ENCODE data around the gene YAE1.
"Not testable (repeated sequence)": the region's sequence is repeated elsewhere in the genome, so short reads cannot be mapped to it uniquely, and the experiment has no call there.

YAE1 gene

DNA sequence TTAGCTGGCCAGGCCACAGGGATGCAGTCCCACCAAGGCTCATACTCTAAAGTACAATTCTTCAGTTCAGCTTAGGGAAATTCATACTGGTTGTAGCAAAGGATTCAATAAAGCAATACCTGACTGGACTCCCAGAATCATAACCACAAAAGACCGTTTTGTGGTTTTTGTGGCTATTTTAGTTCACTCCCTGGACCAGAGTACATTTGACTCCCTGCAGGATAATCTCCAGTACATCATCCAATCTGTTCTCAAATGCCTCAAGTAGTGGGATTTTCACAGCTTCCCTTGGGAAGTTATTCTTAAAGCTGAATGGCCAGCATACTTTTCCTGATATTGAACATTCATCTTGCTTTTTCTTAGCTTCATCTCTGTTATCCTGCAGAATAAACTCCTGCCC, 29.3 kb upstream of the YAE1 start:
- no peak for FAIRE-seq
- TF ChIP-seq POLR2A (IDR thresholded peaks at IDR 0.05; ENCODE audit: low read depth, low read length): no peak
- DNase-seq (ENCODE audit: insufficient read length, low spot score): no peak

DNA sequence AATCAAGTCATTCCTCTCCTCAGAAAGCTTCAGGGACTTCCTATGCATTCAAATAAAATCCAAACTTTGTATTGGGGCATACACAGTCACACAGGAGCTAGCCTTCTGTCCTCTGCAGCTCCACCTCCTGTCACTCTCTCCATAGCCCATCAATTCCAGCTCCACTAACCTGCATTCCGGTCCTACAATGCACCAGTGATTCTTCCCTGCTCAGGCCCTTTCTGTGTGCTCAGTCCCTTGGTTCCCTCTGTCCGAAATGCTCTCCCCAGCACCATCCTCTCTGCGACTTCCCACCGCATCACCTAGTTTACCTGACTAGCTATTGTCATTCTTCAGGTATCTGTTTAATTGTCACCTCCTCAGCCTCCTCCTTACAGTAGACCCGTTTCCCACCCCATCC, 26.4 kb upstream of the YAE1 start:
- FAIRE-seq: no peak

DNA sequence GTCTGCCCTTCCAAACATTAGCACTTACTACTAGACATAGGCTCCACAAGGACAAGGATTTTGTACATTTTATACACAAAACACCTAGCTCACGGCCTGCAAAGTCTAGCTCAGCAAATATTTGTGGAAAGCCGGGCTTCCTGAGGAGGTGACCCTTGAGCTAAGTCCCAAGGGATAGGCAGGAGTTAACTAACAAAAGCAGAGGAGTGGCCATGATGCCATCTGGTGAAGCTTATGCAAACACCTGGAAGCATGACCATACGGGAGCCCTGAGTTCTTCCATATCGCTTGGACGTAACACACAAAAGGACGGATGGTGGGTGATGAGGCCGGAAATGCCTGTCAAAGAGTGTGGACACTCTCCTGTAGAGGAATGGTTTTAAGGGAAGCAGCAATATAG, 25.9 kb upstream of the YAE1 start:
- TF ChIP-seq POLR2A (IDR thresholded peaks at IDR 0.05; ENCODE audit: low read depth, low read length): no peak
- FAIRE-seq: no peak
- DNase-seq (ENCODE audit: insufficient read length, low spot score): no peak

More for the DNA sequence above, 26.4 kb upstream of the YAE1 start:
- TF ChIP-seq POLR2A (IDR thresholded peaks at IDR 0.05; ENCODE audit: low read depth, low read length): no peak
- no peak for DNase-seq (ENCODE audit: insufficient read length, low spot score)

DNA sequence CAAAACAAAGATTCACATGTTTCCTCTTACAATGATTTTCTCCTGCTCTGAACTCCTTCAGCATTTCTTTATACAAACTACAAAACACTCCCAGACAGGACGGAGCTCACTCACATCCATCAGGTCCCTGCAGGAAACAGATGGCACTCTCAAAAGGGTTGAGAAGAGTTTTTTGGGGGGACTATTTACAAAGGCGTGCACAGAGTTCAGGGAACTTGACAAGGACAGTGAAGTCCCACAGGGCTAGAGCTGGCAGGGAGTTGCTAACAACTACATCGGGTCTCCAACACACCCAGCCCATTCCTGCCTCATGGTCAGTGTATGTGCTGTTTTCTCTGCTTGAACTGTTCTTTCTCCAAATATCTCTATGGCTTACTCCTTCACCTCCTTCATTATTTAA, 24.7 kb upstream of the YAE1 start:
- no peak for FAIRE-seq
- no peak for DNase-seq (ENCODE audit: insufficient read length, low spot score)
- TF ChIP-seq POLR2A (IDR thresholded peaks at IDR 0.05; ENCODE audit: low read depth, low read length): no peak

DNA sequence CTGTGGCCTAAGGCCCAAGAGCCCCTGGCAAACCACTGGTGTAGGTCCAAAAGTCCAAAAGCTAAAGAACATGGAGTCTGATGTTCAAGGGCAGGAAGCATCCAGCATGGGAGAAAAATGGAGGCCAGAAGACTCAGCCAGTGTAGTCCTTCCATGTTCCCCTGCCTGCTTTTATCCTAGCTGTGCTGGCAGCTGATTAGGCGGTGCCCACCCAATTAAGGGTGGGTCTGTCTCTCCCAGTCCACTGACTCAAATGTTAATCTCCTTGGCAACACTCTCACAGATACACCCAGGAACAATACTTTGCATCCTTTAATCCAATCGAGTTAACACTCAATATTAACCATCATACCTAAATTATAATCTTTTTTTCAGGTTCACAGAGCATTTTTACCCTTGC, 21.4 kb upstream of the YAE1 start:
- FAIRE-seq: not testable (repeated sequence)

DNA sequence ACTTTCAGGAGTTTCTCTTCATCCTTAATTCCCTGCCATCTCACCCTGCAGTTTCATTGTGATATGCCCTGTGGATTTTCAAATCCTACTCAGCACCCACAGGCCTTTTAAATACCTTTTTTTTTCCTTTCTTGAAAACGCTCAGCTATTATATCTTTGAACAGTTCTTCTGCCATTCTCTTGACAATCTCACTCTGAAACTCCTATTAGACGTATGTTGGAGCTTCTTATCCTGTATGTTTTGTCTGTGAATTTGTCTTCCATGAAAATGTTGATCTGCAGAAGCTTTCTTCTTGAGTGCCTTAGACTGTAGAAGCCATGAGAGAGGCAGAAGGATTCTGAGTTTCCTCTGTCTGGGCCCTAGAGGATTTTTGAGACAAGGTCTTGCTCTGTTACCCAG, 18.9 kb upstream of the YAE1 start:
- DNase-seq (ENCODE audit: insufficient read length, low spot score) (no peak), FAIRE-seq (no peak)
- TF ChIP-seq POLR2A (IDR thresholded peaks at IDR 0.05; ENCODE audit: low read depth, low read length): no peak

More for the DNA sequence above, 21.4 kb upstream of the YAE1 start:
- DNase-seq (ENCODE audit: insufficient read length, low spot score): not testable (repeated sequence)

DNA sequence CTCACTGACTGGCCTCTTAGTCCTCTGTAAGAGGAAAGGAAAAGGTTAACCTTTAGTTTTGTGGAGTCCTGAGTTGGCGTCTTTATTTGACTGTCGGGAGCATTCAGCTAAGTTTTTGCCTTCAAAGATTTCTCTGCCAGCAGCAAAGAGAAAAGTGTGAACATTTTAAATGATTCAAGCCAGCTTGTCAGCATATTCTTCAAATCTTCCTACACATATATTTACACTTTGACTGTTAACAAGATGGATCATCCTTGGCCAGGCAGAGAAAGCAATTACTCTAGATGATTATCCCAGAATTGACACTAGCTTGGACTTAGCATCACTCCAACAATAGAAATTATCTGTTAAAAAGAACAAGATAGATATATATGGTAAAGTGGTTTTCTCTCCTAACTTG, 15.8 kb upstream of the YAE1 start:
- TF ChIP-seq POLR2A (IDR thresholded peaks at IDR 0.05; ENCODE audit: low read depth, low read length): no peak
- FAIRE-seq (no peak), DNase-seq (ENCODE audit: insufficient read length, low spot score) (no peak)

DNA sequence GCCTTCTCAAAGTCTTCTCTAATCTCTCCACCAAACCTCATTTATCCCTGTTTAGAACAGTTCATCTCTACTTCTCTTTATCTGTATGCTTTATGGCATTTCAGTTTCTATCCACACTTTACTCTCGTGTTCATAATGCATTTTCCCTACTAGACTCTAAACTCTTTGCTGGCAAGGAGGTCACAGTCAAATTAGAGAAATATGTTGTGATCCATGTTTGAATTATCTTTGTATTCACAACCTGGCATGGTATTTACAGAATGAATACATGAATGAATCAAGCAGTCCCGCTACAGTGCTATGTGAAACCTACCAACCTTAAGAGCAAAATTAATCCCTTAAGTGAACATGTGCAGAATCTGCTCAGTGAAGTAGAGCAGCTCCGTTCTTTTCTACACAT, 12.8 kb upstream of the YAE1 start:
- DNase-seq (ENCODE audit: insufficient read length, low spot score) (no peak), FAIRE-seq (no peak)
- TF ChIP-seq POLR2A (IDR thresholded peaks at IDR 0.05; ENCODE audit: low read depth, low read length): no peak

DNA sequence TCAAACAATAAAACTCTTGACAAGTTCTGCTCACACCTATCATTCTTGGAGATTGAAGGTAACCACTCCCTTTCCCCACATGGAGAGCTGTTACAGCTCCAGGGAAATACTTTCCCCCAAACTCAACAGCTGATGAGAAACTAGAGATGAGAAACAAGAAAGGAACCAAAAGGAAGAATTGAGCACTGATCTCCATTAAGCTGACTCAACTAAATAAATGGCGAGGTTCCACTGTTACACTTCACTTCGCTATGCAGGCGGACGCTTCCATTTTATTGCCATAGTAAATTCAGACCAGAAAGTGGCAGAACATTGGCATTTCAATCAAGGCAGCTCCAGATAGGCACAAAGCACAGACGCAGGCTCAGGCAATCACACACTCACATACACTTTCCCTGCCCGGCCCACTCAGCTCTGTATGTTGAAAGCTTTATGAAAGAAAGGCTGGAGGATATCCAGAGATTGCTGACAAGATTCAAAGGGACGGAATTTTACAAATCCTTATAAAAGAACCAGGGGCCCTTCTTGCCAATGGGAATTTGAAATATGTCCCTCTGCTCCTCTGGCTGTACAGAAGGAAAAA, 11.5 kb upstream of the YAE1 start:
- TF ChIP-seq POLR2A (IDR thresholded peaks at IDR 0.05; ENCODE audit: low read depth, low read length): no peak
- DNase-seq (ENCODE audit: insufficient read length, low spot score) (no peak), FAIRE-seq (no peak)

DNA sequence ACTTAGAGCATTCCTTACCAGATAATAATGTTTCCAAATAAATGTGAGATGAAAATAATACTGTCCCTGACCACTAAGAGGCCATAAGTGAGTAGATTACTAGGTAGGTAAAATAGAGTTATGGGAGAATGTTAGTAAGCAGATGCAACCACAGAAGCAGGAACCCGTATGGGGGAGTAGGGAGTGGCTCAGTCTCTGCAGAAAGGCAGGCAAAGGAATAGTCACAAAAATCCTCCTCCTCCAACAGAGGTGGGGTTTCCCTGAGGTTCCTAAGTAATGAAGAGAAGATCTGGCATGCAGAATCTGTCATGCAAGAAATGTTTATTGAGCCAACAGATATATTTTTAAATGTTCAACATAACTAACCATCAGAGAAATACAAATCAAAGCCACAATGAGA, 9.0 kb upstream of the YAE1 start:
- no peak for TF ChIP-seq POLR2A (IDR thresholded peaks at IDR 0.05; ENCODE audit: low read depth, low read length)
- no peak for DNase-seq (ENCODE audit: insufficient read length, low spot score)
- FAIRE-seq: no peak

DNA sequence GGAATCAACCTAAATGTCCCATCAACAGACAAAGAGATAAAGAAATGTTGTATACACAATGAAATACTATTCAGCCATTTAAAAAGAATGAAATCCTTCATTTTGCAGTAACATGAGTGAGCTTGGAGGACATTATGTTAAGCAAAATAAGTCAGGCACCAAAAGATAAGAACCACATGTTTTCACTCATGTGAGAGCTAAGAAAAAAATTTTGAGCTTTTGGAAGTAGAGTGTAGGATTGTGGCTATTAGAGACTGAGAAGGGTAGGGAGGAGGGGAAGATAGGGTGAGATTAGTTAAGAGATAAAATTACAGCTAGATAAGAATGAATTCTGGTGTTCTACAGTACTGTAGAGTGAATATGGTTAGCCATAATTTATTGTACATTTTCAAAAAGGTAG, 8.3 kb upstream of the YAE1 start:
- DNase-seq (ENCODE audit: insufficient read length, low spot score): no peak
- FAIRE-seq: no peak
- TF ChIP-seq POLR2A (IDR thresholded peaks at IDR 0.05; ENCODE audit: low read depth, low read length): no peak

DNA sequence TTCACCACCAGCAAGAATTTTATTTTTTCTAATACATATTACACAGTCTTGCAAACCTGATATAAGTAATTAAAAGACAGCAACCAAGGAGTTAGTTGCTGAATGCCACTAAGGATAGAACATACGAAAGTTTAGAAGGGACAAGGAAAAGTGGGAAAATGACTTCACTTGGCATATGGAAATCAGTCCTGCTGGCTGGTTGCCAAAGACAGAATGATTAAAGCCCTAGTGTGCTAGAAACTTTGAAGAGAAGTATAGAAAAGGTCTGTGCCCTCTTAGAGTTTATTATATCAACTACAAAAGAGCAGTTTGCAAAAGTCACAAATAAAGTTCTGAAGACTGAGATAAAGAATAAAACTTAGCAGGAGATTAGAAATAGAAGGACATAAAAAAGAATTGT, 5.8 kb upstream of the YAE1 start:
- no peak for TF ChIP-seq POLR2A (IDR thresholded peaks at IDR 0.05; ENCODE audit: low read depth, low read length)
- DNase-seq (ENCODE audit: insufficient read length, low spot score) (no peak), FAIRE-seq (no peak)

DNA sequence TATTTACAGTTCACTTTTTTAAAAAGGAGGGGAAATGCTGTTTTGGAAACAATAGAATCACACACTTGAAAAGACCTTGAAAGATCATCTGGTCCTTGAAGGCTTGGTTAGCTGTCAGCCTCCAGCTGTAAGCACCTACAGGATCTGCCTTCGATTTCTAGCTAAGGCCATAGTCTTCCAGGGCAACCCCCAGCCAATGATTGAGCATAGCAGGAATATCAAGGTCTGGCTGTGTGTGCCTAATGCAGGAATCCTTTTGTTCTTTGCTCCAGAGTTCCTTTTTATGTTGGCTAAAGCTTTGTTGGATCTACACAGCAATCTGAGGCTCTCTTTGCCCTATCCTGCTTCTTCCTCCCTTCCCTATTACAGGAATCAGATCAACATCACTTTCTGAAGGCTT, 5.2 kb upstream of the YAE1 start:
- TF ChIP-seq POLR2A (IDR thresholded peaks at IDR 0.05; ENCODE audit: low read depth, low read length): no peak
- DNase-seq (ENCODE audit: insufficient read length, low spot score) (no peak), FAIRE-seq (no peak)

DNA sequence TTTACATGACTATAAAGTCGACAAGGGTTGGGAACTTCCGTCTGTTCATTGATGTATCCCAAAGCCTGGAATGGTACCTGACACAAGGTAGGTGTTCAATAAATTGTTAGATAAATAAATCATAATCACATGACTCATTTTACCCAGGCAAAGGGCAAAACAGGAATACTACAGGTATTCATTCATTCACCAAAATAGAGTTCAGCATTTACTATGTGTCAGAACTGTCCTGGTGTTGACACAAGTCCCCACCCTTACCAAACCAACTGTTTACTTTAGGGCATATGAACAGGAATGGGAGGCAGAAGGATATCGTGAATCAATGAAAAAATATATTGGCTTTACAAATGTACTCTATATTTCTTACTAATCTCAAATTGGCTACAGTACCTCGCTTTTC, 666 bp upstream of the YAE1 start:
- DNase-seq (ENCODE audit: insufficient read length, low spot score) (no peak), FAIRE-seq (peak; percentile 38)
- no peak for TF ChIP-seq POLR2A (IDR thresholded peaks at IDR 0.05; ENCODE audit: low read depth, low read length)

DNA sequence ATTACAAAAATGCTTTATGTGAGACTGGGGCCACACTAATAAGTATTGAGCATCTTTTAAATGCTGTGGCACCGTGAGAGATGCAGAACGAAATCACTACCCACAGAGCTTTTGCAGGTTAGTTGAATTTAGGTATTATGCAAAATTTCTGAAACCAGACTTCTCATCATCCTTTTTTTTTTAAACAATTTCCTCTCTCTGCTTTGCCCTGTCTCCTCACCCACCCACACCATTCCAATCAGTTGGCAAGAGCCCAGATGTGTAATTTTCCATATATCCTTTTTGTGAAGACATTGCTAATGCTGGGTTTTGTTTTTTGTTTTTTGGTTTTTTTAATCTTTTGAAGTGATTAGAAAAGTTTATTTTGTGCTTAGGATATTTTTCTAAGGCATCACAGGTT, 1.1 kb downstream of the YAE1 start:
- TF ChIP-seq POLR2A (IDR thresholded peaks at IDR 0.05; ENCODE audit: low read depth, low read length): no peak
- DNase-seq (ENCODE audit: insufficient read length, low spot score) (no peak), FAIRE-seq (peak; percentile 50)
